ENCODE data around the gene DNAH3.
"Not testable (repeated sequence)": the region's sequence is repeated elsewhere in the genome, so short reads cannot be mapped to it uniquely, and the experiment has no call there.

- not testable (repeated sequence) for TF ChIP-seq CTCF (conservative IDR thresholded peaks at IDR 0.05; ENCODE audit: low read depth in 2 of 2); REST (IDR thresholded peaks at IDR 0.05; ENCODE audit: unreplicated experiment); POLR2AphosphoS5 (IDR thresholded peaks at IDR 0.05; ENCODE audit: low read depth)
Measured at GRCh38 chr16:21195330-21195729, 44.7 kb upstream of the DNAH3 start.

Data from GM23338 (cell line).